GM18951 (cell line): ENCODE results near the gene NTSR1.
A peak's percentile ranks its signal among the peaks of the same experiment; 100 is the strongest.

ENCODE experiments used
- POLR2A ChIP-seq: IDR thresholded peaks from 4 replicates; pipeline ENCODE4 v1.6.1; 2011; ENCODE audit warnings: mild to moderate bottlenecking; ENCODE audit not compliant: insufficient read length, insufficient read depth; ENCODE audit errors: extremely low read depth
- in situ Hi-C: fragments of 300-500 bp; cut with MboI; formaldehyde crosslinking; loops from one replicate; pipeline ENCODE4 v1.12.0; 2022; ENCODE audit warnings: low sequenced_read_pairs, mixed read lengths, inconsistent platforms; ENCODE audit not compliant: unreplicated experiment

The NTSR1 gene

DNA sequence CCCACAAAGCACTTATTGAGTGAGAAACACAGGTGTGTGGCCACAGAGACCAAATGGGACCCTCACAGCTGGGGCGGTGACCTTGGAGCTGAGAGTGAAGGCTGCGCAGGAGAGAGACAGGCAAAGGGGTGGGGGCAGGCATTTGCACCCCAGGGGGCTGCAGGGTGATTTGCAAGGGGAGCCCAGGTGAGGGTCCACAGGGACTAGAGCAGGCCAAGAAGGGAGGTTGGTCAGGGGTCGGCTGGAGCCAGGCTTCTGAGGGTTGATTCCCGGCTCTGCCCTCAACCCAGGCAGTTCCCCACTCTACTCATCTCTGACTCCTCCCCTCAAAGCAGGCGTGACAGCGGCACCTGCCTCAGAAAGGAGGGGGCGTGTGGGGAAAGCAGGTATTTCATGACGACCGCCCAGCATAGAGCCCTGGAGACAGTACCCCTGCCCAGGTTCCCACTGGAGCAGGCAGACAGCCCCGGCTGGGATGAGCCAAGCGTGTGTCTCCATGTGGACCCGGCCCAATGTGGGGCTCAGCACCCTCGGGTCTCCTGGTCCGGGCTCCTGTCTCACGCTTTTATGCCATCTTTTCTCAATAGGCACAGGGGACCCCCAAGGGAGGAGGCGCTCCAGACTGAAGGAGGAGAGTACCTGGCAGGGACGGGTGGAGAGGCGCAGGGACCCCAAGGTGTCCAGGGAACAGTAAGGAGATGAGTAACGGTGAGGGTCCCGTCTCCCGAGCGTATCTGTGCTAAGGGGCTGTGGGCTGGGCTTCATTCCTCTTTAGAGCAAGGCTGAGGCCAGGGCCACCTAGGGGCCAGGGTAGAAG, 84.5 kb downstream of the NTSR1 start:
- TF ChIP-seq POLR2A, result no peak
- in situ Hi-C loops, result loop anchor here (25.0 kb wide), 1 partner anchor 131 kb away; no protein-coding TSS in a partner anchor

DNA sequence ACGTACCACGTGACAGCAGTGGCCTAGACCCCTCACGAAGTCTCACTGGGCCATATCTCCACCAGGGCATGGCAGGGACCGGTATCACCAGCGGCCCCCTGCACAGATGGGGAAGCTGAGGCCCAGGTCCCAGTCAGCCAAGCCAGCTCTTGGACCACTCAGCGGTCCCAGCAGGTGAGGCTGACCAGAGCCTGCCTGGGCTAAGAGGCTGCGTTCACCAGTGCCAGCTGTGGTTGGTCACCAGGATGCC, 85.0 kb downstream of the NTSR1 start:
- TF ChIP-seq POLR2A, result no peak
- in situ Hi-C loops, result loop anchor here (25.0 kb wide), 1 partner anchor 131 kb away; no protein-coding TSS in a partner anchor

DNA sequence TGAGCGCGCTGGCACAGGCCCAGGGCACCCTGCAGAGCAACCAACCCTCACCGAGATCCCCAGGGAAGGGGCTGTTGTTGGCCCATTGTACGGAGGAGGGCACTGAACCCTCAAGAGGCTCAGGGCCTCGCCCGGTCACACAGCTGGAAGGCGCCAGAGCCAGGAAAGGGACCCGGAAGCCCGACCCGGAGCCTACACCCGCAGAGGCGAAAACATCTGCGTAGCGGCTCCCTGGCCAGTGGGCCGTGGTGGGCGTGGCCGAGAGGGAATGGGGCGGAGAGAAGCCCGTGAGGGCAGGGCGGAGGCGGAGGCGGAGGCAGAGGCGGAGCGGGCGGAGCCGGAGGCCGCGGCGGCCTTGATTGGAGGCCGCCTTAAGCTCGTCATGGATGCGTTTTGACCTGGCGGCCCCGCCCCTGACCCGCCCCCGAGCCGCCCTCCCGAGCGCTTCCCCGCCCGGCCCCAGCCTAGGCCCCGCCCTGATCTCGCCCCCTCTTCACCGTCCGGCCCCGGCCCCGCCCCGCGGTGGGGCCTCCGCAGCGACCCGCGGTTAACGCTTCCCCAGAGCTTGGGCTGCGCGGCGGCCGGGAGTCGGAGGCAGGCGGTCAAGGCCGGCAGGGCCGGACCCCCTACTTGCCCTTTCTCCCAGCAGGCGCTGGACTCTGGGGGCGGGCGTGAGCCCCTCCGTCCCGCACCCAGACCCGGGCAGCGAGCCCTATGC, 85.5 kb downstream of the NTSR1 start:
- peak; percentile 75 for TF ChIP-seq POLR2A
- in situ Hi-C loops, result loop anchor here (25.0 kb wide), 1 partner anchor 132 kb away; no protein-coding TSS in a partner anchor

DNA sequence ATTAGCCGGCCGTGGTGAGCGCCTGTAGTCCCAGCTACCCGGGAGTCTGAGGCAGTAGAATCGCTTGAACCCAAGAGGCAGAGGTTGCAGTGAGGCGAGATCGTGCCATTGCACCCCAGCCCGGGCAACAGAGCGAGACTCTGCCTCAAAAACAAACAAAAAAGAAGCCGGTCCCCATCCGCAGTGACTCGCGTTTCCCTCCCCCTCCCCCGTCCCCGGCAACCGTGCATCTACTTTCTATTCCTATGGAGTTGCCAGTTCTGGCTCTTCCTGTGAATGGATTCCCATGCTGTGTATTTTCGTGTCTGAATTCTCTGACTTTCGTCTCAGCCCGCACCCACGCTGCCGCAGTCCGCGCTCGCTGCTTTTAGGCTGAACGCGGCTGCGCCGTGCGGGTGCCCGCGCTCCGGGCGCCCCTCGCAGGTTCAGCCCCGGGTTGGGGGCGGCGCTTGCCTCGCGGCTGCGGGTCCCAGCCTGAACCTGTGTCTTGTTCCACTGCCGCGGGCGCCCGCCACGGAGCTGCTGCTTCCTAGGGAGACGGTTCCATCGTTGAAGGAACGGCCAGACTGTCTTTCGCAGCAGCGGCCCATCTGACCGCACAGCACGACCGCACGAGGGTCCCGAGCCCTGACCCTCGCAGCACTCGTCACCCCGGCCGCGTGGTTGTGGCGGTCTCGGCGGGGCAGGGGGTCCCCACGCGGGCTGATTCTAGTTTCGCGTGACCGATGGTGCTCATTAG, 86.6 kb downstream of the NTSR1 start:
- peak; percentile 55 for TF ChIP-seq POLR2A
- in situ Hi-C loops, result loop anchor here (25.0 kb wide), 1 partner anchor 133 kb away; no protein-coding TSS in a partner anchor

DNA sequence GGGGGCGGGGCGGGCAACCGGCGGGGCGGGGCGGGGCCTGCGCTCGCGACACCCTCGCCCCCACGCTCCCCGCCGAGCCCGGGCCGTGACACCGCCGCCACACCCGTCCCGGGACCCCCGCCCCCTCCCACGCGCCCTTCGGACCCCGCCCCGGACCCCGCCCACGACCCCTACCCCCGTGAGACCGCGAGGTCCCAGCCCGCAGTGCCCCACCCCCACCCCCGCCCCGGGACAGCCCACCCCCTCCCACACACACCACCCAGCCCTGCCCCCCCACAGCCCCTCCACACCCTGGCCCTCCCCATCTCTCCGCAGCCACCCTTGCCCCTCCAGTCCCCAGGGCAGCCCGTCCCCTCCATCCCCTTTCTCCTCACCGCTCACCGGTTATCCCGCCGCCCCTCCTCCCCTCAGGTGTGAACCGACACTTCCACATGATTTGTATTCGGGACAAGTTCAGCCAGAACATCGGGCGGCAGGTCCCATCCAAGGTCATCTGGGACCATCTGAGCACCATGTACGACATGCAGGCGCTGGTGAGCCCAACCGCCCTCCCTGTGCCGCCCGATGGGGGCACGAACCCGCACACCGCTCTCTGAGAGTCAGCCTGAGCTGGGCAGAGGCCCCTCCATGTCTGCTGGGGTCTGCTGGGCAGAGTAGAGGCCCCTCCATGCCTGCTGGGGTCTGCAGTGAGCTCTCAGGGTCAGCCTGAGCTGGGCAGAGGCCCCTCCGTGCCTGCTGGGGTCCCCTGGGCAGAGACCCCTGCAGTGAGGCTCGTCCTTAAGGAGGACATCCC, 88.3 kb downstream of the NTSR1 start:
- in situ Hi-C loops, result loop anchor here (25.0 kb wide), 1 partner anchor 135 kb away; no protein-coding TSS in a partner anchor
- no peak for TF ChIP-seq POLR2A

DNA sequence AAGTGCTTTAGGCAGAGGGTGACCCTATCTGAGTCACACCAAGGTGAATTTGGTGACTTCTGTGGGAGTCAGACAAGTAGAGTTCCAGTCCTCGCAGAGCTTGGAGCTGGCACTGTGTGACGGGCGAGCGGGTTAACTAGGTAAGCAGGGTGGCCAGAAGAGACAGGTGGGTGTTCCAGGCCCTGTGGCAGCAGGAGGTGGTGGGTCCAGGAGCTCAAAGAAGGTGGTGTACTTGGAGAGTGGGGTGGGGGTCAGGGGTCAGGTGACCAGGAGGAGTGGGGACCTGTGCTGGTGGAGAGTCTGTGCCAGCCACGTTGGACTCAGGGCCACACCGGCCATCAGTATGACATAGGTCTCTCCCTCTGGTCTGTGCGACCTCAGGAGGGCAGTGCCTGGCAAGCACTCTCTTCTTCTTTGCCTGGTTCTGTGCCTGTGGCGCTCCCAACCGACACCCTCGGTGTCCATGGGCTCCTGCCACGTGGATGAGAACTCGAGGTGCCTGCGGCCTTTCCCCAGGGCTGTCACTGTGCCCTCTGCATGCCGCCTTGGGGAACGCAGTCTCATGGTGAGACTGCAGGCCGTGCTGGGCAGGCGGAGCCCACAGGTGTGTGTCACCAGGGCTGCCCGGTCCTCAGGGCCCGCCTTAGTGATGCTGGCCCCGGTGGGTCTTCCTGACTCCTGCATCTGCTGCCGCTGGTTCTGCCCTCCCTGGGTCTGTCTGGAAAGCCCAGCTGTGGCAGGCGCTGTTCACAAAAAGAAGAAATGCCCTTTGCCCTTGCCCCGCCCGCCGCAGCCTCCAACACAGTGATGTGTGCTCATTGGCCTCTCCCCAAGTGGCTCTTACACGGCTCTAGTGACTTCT, 89.3 kb downstream of the NTSR1 start:
- in situ Hi-C loops, result loop anchor here (25.0 kb wide), 1 partner anchor 136 kb away; no protein-coding TSS in a partner anchor
- no peak for TF ChIP-seq POLR2A

DNA sequence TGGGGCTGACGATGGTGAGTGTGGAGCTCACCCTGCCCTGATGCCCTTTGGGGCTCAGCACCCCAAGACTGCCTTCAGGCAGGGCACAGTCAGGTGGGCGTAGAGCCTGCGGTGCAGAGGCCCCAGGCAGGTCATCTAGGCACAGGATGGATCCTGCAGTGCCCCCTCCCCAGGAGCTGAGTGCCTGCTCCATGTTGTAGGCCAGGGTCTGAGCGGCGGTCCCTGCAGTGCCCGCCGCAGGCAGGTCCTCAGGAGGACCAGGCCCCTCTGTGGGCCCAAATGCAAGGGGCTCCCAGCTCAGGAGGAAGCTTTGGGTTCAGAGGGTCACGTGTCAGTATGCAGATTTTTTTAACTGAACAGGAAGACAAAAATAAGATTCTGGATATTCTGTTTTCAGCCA, 90.4 kb downstream of the NTSR1 start:
- in situ Hi-C loops, result loop anchor here (25.0 kb wide), 1 partner anchor 137 kb away; no protein-coding TSS in a partner anchor
- no peak for TF ChIP-seq POLR2A

DNA sequence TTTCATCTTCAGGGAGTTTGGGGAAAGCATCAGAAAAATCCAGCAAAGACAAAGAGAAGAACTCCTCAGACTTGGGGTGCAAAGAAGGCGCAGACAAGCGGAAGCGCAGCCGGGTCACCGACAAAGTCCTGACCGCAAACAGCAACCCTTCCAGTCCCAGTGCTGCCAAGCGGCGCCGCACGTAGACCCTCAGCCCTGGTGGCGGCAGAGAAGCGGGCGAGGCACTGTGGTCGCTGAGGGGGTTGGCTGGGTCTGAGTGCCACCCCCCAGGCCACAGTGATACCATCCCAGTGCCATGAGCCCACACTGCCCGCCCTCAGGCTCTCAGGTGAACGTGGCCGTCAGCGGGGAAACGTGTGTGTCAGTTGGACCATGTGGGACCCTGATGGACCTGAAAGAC, 90.8 kb downstream of the NTSR1 start:
- in situ Hi-C loops, result loop anchor here (25.0 kb wide), 1 partner anchor 137 kb away; no protein-coding TSS in a partner anchor
- no peak for TF ChIP-seq POLR2A

DNA sequence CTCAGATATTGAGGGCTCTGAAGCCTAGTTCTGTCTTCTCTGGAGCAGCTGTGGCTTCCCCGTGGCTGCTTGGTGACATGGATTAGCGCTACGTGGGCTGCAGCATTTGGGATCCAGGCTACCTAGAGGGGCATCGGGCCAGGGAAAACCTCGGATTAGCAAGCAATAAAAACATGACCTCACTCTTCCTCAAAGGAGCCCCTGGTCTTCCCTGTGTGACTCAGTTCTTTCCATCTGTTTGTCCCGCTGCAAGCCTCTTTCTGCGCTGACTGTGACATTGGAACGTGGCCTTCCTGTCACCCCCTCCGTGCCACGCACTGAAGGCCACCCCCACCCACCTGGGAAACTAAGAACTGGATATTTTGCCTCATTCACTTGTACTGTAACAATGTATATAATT, 91.2 kb downstream of the NTSR1 start:
- in situ Hi-C loops, result loop anchor here (25.0 kb wide), 1 partner anchor 138 kb away; no protein-coding TSS in a partner anchor
- no peak for TF ChIP-seq POLR2A

DNA sequence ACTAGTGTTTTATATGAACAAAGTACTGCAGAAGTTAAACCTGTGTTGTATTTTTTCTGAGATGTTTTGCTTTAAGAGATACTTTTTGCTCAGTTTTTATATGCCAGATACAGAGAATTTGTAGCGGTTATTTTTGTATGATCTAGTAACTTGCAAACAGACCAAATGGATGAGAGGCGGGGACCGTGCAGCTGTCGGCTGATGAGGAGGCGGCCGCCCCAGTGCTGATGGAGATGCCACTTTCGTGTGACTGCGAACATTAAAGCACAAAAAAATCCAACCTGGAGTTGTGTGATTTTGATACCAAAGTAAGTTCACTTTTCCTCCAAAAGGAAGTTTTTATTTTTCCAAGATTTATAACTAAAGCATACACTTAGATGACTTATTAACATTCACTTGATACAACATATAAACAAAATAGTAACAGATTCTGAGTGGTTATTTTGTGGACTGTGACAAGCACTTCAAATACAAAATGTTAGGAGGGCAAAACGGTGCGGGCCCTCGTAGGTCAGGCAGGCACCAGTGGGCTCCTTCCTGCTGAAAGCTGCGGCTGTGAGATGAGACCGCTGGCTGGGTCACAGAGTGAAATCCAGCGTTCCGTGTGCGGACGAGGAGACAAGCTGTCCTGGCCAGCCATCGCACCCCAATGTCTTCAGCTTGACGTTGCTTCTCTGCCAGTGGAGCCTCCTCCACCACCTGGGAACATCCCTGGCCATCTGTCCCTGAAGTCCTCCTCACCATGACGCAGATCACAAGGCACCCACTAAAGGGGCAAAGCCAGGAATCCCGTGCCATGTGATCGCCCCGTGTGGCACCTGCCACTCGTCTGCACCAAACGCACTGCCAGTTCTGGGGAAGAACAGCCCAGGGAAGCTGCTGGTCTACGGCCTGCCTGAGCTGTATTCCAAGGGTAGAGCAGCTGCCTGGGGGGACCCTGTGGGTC, 92.0 kb downstream of the NTSR1 start:
- in situ Hi-C loops, result no loop called here

More for the DNA sequence above, 92.0 kb downstream of the NTSR1 start:
- no peak for TF ChIP-seq POLR2A
